Thyroid gland (tissue), 4 donors: ENCODE data around the gene GALNT9.

ENCODE experiments used
- POLR2A ChIP-seq, 2 donors: fragments of 450-650 bp; IDR thresholded peaks; one replicate each; pipeline ENCODE4 v1.6.1; 2017; ENCODE audit warnings: antibody characterized with exemption in 2 of 2, mild to moderate bottlenecking in 2 of 2, moderate library complexity in 1 of 2
- TF ChIP-seq, protein P1 (sequence below), 6 experiments: fragments of 200-600 bp in 3 of 6; fragments of 450-650 bp in 3 of 6; sonication (generic) in 3 of 6; IDR thresholded peaks; one replicate each; pipeline ENCODE4 v1.5.1; 2016 to 2019; ENCODE audit warnings: antibody characterized with exemption in 6 of 6, mild to moderate bottlenecking in 2 of 6, inconsistent platforms in 1 of 6, moderate library complexity in 1 of 6

DNA sequence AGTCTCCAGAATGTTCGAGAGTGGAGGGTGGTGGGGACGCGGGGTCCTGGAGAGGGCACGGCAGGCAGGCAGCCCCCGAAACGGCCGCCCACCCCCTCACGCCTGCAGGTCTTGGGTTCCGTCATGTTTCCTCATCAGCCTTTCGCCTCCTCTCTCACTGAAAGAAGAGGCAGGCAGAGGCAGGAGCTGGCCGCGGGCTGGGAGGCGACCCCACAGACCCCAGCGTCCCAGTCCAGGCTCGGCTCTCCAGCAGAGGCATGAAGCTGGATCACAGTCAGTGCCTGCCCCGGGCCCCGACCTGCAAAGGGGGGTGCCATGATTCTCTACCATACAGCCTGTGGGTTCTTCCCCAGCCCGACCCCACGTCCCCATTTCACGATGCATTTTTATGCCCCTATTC is 13.4 kb downstream of the GALNT9 start:
- TF ChIP-seq POLR2A (IDR thresholded peaks at IDR 0.05) = no peak
- TF ChIP-seq, protein P1, sequence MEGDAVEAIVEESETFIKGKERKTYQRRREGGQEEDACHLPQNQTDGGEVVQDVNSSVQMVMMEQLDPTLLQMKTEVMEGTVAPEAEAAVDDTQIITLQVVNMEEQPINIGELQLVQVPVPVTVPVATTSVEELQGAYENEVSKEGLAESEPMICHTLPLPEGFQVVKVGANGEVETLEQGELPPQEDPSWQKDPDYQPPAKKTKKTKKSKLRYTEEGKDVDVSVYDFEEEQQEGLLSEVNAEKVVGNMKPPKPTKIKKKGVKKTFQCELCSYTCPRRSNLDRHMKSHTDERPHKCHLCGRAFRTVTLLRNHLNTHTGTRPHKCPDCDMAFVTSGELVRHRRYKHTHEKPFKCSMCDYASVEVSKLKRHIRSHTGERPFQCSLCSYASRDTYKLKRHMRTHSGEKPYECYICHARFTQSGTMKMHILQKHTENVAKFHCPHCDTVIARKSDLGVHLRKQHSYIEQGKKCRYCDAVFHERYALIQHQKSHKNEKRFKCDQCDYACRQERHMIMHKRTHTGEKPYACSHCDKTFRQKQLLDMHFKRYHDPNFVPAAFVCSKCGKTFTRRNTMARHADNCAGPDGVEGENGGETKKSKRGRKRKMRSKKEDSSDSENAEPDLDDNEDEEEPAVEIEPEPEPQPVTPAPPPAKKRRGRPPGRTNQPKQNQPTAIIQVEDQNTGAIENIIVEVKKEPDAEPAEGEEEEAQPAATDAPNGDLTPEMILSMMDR (IDR thresholded peaks at IDR 0.05) = no peak
